Measurements from ENCODE around the gene TRIP13. TPM values are rescaled to one million over a fixed set of nuclear protein-coding genes. Genes with fewer than 3 reads are reported as not detected.
"Not testable (repeated sequence)": the region's sequence is repeated elsewhere in the genome, so short reads cannot be mapped to it uniquely, and the experiment has no call there.

The TRIP13 gene
- total RNA-seq, 1 donor from 2014 or later: 5.8 TPM

DNA sequence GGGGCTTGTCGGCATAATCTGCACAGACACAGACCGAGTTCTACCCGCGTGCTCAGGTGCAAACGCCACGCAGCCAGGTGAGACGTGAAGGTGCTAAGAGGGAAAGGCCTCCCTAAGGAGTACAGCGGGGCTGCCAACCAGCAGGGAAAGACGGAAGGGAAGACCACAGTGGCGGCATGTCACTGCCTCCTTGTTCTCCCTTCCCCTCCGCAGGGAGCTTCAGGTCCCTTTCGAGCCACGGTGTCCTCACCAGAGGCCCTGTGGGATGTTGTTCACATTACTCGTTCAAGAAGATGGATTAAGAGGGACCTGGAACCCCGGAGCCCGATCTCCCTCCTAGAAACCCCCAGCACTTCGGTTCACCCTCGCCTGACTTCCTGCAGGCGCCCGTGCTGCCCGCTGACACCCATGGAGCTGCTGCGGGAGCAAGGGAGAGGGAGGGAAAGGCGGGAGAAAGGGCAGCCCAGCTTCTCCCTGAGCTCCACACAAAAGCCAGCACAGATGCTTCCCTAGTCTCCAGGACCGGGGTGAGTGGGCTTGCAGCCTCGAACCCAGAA lies 769 bp upstream of the TRIP13 start:
- no peak for DNase-seq

DNA sequence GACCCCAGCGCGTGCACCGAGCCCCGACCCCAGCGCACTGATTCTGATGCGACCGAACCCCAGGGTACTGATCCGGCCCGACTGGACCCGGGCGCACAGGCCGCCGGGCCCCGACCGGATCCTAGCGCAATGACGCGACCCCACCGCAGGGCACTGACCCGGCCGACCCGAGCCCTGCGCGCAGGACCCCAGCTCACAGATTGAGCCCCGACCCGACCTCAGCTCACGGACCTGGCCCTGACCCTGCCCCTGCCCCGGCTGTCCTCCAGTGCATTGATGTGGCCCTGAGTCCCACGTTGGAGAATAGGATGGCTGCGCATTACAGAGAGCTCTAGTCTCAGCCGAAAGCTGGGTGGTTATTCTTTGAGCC lies 438 bp downstream of the TRIP13 start:
- no peak for DNase-seq

DNA sequence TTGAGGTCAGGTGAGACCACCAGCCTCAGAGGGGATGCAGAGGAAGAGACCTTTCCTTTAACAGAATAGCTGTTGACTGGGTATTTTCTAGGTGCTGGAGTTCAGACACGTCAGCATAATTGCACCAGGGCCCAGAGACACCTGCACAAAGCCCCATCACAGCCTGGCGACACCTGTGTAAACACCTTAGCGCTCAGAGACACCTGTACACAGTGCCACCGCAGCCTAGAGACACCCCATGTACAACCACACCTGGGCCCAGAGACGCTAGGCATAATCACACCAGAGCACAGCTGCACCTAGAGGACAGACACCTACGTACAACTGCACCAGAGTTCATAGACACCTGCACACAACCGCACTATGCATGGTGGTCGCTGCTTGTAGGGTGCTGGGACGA lies 1.0 kb downstream of the TRIP13 start:
- DNase-seq: no peak

DNA sequence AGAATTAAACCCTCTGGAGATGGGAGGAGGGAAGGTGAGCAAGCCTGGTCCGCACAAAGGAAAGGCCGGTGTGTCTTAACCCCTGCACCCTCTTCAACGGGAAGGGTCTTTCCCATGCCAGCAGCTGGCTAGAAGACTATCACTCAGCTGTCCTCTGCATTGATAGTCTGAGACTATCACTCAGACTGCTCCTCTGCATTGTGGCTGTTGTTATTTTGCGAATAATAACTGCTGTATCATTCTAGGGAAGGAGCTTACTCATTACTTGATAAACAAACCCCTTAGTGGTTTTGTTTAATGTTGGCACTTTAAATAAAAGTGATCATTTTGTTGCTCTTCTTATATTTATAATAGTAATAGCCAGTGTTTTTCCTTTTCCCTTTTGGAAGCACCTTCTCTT lies 8.1 kb downstream of the TRIP13 start:
- no peak for DNase-seq

DNA sequence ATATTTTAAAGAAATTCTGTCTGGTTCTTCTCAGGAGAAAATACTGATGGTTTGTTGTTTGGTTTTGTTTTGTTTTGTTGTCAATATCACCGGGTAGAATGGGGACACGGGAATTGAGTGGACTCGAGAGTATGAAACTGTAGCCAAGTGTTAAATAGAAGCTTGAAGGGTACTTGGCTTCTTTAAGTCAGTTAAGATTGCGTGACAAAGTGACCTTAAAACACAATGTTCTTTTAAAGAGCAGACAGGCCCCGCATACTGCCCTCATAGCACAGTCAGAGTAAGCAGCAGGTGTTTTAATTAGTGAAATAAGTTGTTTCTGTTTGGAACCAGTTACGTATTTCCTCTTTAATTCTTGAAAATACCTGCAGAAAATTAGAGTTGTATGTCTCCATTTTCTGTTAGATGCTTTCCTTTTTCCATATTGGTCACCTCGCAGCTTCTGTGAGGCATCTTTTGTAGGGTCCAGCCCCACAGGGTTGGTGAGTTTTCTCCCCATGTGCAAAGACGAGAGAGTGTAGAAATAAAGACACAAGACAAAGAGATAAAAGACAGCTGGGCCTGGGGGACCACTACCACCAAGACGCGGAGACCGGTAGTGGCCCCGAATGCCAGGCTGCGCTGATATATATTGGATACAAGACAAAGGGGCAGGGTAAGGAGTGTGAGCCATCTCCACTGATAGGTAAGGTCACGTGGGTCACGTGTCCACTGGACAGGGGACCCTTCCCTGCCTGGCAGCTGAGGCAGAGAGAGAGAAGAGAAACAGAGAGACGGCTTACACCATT lies 9.6 kb downstream of the TRIP13 start:
- DNase-seq: no peak

DNA sequence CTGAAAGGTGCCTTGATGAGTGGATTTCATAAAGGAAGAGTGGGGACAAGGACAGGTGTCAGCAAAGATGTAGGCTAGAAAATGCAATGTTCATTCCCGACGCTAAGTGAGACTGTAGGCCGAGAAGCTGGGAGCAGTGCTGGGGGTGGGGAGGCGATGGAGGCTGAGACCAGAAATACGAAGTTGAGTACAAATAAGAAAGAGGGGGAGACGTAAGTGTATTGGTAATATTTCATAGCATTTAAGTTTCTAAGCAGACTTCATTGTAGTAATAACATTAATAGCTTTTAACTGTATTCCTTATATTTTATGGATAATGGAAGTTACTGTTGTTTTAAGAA lies 11.0 kb downstream of the TRIP13 start:
- DNase-seq: no peak

DNA sequence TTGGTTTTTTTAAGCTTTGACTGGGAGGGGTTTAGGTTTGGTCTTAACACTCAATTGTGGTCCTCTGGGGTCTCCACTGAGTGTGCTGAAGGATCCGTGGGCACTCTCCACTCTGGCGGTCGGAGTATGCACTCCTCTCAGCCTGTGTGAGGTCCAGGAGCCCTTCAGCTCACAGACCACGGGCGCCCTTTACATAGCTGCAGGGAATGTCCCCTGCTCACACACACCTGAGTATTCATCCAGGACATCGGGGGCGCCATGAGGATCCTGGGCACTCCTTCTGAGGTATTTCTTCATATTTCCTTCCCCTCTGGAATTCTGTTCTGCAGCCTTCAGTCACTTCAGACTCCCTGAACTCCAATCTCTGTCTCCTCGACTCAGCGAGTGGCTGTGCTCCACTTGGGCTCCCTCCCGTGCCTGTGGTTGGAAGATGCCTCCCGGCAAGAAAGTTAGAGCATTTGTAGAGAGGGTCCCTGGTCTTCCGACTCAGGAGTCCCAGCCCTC lies 12.5 kb downstream of the TRIP13 start:
- no peak for DNase-seq

DNA sequence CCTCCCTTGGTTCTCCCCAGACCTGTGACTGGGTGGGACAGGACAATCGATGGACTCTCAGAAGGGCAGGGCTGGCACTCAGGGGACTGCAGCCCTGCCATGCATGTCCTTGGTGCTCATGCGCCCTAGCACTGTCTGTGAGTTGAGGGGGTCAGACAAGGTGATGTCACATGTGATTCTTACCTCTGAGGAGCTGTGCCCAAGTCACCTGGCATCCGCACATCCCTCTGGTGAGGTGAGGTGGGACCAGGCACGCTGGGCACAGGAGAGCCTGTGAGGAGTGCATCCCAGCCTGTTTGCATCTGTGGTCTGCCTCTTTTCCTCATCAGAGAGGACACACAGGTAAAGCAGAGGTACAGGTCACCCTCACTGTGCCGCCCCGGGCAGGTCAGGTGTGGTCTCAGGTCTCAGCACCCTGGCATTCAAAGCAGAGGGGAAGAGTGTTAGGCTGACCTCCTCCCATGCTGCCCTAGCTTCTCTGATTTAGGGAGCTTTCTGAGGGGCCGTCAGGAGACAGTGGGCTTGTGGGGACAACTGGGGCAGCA lies 14.8 kb downstream of the TRIP13 start:
- no peak for DNase-seq

DNA sequence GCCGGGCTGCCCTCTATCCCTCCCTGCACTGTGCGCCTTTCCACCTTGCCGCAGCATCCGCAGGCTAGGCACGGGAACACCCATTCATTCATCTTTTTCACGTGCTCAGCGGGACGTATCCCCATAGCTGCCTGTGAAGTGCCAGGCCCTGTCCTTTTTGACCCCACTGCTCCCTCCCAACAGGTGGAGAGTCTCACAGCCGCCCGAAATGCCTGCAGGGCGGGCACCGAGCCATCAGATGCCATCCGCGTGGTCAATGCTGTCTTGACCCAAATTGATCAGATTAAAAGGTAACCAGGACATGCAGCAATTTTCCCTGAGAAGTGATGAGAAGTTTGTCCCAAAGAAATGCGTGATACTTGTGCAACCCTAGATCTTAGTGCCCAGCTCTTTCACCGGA lies 15.5 kb downstream of the TRIP13 start:
- no peak for DNase-seq

DNA sequence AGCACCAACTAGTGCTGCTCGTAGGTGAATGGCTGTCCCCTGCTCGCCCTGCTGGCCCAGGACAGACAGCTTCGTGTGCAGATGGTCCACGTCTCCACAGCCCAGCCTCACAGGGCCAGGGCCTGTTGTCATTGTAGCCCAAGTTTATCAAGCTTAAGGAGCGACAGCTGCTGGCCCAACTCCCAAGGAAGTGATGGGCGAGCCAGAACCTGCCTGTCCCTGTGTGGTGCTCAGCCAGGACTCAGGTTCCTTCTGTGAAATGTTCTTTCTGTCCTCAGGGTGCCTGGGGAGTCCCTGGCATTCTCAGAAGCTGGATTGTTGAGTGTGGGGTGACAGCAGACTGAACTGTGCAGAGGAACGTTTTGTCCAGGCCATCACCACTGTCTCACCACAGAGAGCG lies 16.4 kb downstream of the TRIP13 start:
- DNase-seq: no peak

DNA sequence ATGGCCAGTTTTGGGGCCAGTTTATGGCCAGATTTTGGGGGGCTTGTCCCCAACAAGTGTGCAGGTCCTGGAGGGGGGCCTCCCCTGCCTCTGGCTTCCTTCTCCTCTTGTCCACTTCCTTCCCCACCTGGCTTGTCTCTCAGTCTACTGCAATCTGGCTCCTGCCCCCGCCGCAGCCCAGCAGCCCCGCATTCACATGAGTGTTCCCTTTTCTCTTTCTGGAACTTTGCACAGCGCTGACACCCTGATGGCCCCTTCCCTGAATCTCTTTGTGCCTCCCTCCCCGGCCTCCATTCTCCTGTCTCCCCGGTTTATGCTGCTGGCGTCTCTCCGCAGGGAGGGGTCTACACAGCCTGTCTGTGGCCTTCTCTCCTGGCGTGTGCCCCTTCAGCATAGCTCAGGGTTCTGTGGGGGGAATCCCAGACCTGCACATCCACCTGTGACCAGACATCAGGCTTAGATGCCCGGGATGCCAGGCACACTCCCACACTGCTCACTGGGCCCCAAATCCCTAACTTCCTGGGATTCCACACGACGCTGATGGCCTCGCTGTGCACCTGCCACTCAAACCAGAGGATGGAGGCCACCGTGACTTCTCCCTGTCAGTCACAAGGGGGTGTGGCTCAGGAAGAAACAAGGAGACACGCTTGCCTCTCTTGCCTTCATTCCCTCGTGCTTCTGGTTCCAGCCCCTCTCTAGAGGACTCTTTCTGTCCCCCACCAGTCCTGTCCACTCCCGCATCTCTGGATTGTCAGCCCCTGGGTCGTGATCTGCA lies 17.5 kb downstream of the TRIP13 start:
- DNase-seq: no peak

DNA sequence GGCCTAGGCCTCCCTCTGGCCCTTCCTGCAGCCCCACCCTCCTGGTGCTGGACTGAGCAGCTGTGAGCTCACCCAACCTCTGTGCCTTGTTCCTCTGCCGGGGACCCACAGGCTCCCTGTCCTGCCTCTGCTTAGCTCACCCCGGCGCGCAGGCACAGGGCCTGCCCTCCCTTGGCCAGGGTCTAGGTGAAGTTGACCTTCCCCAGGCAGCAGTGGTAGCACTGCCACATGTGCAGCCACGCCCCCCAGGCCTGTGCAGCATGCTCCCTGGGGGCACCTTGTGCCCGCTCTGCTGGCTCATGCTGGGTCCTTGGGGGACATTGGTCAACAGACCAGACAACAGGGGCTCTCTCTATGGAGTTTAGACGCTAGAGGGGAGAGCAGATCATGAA lies 18.1 kb downstream of the TRIP13 start:
- no peak for DNase-seq

DNA sequence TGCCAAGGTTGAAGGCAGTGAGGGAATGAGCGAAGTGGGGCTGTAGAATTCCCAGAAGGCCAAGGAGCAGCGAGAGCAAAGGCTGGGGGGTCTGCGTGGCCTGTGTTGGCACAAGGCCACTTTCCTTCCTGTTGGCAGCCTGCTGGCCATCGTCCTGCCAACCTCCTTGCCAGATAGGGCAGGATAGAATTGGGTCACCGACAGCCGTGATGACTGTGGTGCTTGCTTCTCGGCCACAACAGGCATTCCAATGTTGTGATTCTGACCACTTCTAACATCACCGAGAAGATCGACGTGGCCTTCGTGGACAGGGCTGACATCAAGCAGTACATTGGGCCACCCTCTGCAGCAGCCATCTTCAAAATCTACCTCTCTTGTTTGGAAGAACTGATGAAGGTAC lies 18.9 kb downstream of the TRIP13 start:
- DNase-seq: no peak

DNA sequence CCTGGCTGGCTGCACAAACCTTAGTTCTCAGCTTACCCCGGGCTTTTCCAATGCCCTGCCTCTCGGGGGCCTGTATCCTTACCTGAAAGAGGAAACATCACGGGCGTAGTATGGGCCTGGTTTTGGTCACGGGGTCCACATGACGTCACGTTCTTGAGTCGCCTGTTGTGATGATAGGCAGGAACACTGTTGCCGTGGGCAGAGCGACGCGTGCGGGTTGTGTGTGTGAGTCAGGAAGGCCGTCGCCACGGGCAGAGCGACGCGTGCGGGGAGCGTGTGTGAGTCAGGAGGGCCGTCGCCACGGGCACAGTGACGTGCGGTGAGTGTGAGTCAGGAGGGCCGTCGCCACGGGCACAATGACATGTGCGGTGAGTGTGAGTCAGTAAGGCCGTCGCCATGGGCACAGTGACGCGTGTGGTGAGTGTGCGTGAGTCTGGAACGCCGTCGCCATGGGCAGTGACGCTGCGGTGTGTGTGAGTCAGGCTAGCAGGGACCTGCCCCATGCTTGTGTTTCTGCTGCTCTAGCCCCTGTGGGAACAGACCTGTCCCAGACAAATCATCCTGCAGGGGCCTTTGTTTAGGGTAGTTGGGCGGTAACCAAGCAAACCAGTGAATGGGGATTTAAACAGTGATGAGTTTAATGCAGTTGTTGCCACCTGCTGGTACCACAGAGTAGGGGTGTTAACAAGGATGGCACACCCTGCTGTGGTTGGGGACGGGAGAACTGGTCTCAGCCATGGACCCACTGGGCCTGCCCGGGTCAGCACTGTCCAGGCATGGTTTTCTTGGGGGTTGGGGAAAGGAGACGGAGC lies 19.8 kb downstream of the TRIP13 start:
- peak; percentile 65 for DNase-seq

DNA sequence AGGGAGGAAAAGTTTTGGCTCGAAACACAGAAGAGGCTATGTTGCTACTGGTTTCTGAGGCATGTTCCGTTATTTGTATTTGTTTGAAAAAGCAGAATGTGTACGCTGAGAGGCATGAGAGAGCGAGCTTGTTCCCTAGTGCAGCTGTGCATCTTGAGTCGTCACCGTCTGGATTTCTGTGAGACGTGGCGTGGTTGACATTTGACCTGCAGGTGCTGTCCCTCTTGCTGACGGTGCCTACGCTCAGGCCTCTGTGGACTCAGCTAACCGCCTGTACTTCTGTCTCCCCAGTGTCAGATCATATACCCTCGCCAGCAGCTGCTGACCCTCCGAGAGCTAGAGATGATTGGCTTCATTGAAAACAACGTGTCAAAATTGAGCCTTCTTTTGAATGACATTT lies 21.5 kb downstream of the TRIP13 start:
- DNase-seq: peak; percentile 23

DNA sequence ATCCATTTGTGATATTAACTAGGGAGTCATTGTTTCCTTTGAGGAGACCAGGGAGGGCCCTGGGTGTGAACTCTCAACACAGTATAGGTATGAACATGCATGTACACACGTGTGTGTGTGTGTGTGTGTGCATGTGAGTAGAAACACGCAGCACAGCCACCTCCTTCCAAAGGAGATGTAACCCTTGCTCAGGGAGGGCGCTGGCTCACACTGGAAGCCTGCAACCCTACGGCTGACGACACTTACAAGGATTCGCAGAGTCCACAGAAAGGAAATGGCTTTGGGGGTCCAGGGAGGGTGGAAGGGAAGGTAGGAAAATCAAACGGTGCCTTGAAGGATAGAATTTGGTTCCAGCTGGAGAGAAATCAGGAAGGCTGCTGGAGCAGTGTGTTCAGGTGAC lies 21.9 kb downstream of the TRIP13 start:
- no peak for DNase-seq

DNA sequence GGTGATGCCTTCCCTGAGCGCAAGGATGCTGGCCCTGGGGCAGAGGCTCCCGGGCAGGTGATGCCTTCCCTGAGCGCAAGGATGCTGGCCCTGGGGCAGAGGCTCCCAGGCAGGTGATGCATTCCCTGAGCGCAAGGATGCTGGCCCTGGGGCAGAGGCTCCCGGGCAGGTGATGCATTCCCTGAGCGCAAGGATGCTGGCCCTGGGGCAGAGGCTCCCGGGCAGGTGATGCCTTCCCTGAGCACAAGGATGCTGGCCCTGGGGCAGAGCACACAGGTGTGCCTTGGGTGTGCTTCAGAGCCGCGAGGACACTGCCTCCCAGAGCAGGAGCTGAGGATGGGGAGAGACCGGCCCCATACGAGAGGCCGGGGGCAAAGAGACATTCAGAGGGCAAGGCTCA lies 22.7 kb downstream of the TRIP13 start:
- DNase-seq: not testable (repeated sequence)

DNA sequence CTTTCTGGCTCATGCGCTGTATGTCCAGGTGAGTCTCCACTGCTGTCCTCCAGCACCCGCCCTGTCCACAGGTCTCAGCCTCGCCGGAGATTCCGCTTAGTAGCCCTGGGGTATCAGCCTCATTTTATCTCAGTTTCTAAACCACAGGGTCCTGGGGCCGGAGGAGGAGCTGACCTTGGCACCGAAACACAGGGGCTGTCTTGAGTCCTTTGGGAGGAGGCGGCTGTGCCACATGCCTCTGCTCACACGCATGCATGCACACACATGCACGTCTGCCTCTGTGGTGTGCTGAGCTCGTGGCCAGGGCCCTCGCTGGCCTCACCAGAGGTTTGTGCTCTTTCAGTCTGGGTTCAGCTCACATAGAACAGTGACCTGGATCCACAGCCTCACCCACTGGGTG lies 23.3 kb downstream of the TRIP13 start:
- no peak for DNase-seq

DNA sequence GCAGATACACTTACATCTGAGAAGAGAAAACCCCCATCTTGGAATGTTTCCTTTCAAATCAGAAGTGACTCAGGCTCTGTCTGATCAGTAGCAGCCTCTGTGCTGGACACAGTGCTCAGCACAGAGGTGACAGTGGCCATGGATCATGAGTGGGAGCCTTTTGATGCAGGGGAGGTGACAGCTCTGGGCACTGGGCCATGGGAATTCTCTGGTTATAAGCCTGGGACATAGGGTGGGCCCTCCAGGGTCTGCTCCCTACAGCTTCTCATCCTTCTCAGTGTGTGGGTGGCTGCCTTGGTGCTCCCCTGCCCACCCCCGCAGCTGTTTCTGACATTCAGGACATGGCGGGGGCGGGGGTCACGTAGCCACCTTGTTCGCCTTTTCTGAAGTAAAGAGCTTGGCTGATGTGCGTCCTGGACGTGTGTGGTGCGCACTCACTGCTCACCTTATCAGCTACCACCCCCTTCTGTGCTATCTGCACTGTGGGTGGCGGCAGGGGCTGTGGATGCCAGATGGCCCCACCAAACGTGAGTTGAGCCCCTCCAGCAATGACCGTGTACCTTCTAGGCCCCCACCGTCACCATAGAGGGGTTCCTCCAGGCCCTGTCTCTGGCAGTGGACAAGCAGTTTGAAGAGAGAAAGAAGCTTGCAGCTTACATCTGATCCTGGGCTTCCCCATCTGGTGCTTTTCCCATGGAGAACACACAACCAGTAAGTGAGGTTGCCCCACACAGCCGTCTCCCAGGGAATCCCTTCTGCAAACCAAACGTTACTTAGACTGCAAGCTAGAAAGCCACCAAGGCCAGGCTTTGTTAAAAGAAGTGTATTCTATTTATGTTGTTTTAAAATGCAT lies 24.0 kb downstream of the TRIP13 start:
- DNase-seq: no peak

DNA sequence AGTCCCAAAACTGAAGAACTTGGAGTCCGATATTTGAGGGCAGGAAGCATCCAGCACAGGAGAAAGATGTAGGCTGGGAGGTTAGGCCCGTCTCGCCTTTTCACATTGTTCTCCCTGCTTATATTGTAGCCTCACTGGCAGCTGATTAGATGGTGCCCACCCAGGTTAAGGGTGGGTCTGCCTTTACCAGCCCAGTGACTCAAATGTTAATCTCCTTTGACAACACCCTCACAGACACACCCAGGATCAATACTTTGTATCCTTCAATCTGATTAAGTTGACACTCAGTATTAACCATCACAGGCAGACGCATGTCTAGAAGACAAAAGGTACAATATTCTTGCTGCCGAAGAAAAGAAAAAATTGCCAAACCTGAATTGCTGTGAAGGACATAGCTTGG lies 26.0 kb downstream of the TRIP13 start:
- DNase-seq: not testable (repeated sequence)

DNA sequence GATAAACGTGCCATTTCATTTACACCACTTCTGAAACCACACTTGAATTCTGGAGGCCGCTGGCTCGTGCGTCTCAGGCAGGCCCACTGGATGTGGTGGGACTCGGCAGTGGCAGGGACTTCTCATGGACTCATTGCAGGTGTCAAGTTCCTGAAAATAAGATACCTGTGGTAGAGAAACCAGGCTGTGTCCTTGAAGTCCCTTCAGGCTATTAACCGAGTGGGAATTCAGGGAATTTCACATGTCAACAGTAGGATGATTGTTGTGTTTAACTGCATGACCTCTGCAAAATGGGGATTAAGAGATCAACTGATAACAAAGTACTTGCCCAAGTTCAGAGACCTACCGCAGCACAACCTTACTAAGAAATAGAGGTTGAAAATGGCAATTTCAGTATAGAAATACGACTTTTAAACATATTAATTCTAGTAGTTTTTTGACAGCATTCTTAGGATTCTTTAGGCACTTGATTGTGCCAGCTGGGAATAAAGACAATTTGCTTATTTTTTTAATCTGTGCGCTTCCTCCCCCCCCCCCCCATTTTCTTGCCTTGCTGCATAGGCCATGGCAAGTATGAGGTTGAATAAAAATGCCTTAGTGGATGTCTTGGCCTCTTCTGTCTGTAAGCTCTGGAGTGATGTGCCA lies 26.8 kb downstream of the TRIP13 start:
- no peak for DNase-seq

Data from tongue (tissue), 2 donors.